HepG2 (cell line): ENCODE measurements around the gene ZFYVE27. TPM values are rescaled to one million over a fixed set of nuclear protein-coding genes. Genes with fewer than 3 reads are reported as not detected.
A peak's percentile ranks its signal among the peaks of the same experiment; 100 is the strongest.

Experiments
- CHD2 ChIP-seq: IDR thresholded peaks from 2 replicates; pipeline ENCODE4 v1.6.1; 2011; ENCODE audit warnings: low read depth, low read length, improper control_type of control experiment
- E2F5 ChIP-seq: sonication (generic); formaldehyde crosslinking; conservative IDR thresholded peaks from 2 replicates; pipeline ENCODE4 v1.4.0; 2020; ENCODE audit warnings: missing genetic modification reagents
- HOXA7 ChIP-seq: sonication (generic); formaldehyde crosslinking; IDR thresholded peaks from 2 replicates; pipeline ENCODE4 v1.8.1; 2022; ENCODE audit warnings: mild to moderate bottlenecking, missing genetic modification reagents, moderate library complexity
- MTA1 ChIP-seq: sonication (generic); formaldehyde crosslinking; IDR thresholded peaks from 2 replicates; pipeline ENCODE4 v1.4.0; 2020; ENCODE audit warnings: missing genetic modification reagents, mild to moderate bottlenecking, borderline replicate concordance
- MTF1 ChIP-seq: sonication (generic); formaldehyde crosslinking; IDR thresholded peaks from 2 replicates; pipeline ENCODE4 v1.5.0; 2020; ENCODE audit warnings: missing genetic modification reagents
- NCOA2 ChIP-seq: sonication (generic); formaldehyde crosslinking; IDR thresholded peaks from 2 replicates; pipeline ENCODE4 v1.8.0; 2022; ENCODE audit warnings: inconsistent platforms
- NFE2L2 ChIP-seq: fragments of 150-350 bp; IDR thresholded peaks from 2 replicates; pipeline ENCODE4 v1.6.1; 2014; ENCODE audit warnings: low read length
- TFE3 ChIP-seq: IDR thresholded peaks from 2 replicates; pipeline ENCODE4 v1.6.1; 2016
- THRA ChIP-seq: sonication (generic); formaldehyde crosslinking; IDR thresholded peaks from 2 replicates; pipeline ENCODE4 v1.4.0; 2020; ENCODE audit warnings: missing genetic modification reagents, borderline replicate concordance
- ZNF160 ChIP-seq: sonication (generic); formaldehyde crosslinking; IDR thresholded peaks from 2 replicates; pipeline ENCODE4 v1.8.0; 2022; ENCODE audit warnings: mild to moderate bottlenecking, inconsistent platforms, missing genetic modification reagents
- ZNF24 ChIP-seq: fragments of 450-650 bp; IDR thresholded peaks from 2 replicates; pipeline ENCODE4 v1.6.1; 2017; ENCODE audit warnings: antibody characterized with exemption, mild to moderate bottlenecking
- ZNF512B ChIP-seq: sonication (generic); formaldehyde crosslinking; IDR thresholded peaks from 2 replicates; pipeline ENCODE4 v1.5.1; 2020; ENCODE audit warnings: missing genetic modification reagents, mild to moderate bottlenecking, borderline replicate concordance
- ZNF556 ChIP-seq: sonication (generic); formaldehyde crosslinking; IDR thresholded peaks from 2 replicates; pipeline ENCODE4 v1.4.0; 2020; ENCODE audit warnings: mild to moderate bottlenecking, missing genetic modification reagents, borderline replicate concordance
- ZNF777 ChIP-seq: sonication (generic); formaldehyde crosslinking; IDR thresholded peaks from 2 replicates; pipeline ENCODE4 v1.4.0; 2020; ENCODE audit warnings: missing genetic modification reagents
- polyA plus RNA-seq, 8 experiments: library from polyadenylated mRNA; depleted of rRNA in 3 of 8; stranded (reverse) in 7 of 8; unstranded in 1 of 8; fragments of >200 nt; fragmentation: Illumina TruSeq in 4 of 8; extraction: Trizol in 4 of 8; gene quantifications; 2 replicates each; pipeline versions ENCODE4 v1.2.1 to v1.2.3, GENCODE V29; 2011 to 2016; ENCODE audit warnings: low read depth in 4 of 8, missing spikeins in 1 of 8, mixed read lengths in 1 of 8; ENCODE audit not compliant: insufficient read depth in 1 of 8
- total RNA-seq, 5 experiments: library from RNA; depleted of rRNA; stranded (reverse); fragments of >200 nt; fragmentation: Illumina TruSeq; extraction: Trizol; gene quantifications; 2 replicates each; pipeline ENCODE4 v1.2.3, GENCODE V29; 2016; ENCODE audit warnings: low read depth in 1 of 5
- TF ChIP-seq, protein P1 (sequence below): sonication (generic); formaldehyde crosslinking; IDR thresholded peaks from 2 replicates; pipeline ENCODE4 v1.5.0; 2020; ENCODE audit warnings: missing genetic modification reagents
- TF ChIP-seq, protein P2 (sequence below): fragments of 450-650 bp; IDR thresholded peaks from 2 replicates; pipeline ENCODE4 v1.6.1; 2017; ENCODE audit warnings: mild to moderate bottlenecking
- TF ChIP-seq, protein P3 (sequence below): sonication (generic); formaldehyde crosslinking; IDR thresholded peaks from 2 replicates; pipeline ENCODE4 v1.5.0; 2020; ENCODE audit warnings: missing genetic modification reagents, mild to moderate bottlenecking, borderline replicate concordance

ZFYVE27 gene
- total and polyA plus RNA-seq, 2 of the 13 experiments (the other 11 are each of a cell fraction or from before 2014, with no cell fraction given): 19.7 to 20.5 TPM

- TF ChIP-seq, protein P1, sequence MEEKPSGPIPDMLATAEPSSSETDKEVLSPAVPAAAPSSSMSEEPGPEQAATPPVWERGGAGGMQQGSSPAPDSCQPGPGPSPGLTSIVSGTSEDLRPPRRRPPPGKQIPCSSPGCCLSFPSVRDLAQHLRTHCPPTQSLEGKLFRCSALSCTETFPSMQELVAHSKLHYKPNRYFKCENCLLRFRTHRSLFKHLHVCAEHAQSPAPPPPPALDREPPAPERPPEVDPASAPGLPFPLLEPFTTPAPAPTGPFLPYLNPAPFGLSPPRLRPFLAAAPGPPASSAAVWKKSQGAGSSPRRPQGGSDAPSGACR (CRISPR knock-in tag): no peak
- TF ChIP-seq HOXA7 (CRISPR knock-in tag) (no peak), ZNF777 (CRISPR knock-in tag) (no peak), ZNF160 (CRISPR knock-in tag) (no peak), E2F5 (CRISPR knock-in tag) (no peak), ZNF556 (CRISPR knock-in tag) (peak; percentile 67; the same call in 1 of the 2 replicates), THRA (CRISPR knock-in tag) (peak; percentile 98; the same call in 1 of the 2 replicates), MTA1 (CRISPR knock-in tag) (peak; percentile 76; the same call in 1 of the 2 replicates), ZNF24 (no peak), TFE3 (0 out of 2 replicates have a peak, but pooled peaks have one; percentile 44), CHD2 (no peak), MTF1 (CRISPR knock-in tag) (no peak), NCOA2 (CRISPR knock-in tag) (peak; percentile 53; the same call in 1 of the 2 replicates), NFE2L2 (no peak), ZNF512B (CRISPR knock-in tag) (no peak)
- TF ChIP-seq, protein P2, sequence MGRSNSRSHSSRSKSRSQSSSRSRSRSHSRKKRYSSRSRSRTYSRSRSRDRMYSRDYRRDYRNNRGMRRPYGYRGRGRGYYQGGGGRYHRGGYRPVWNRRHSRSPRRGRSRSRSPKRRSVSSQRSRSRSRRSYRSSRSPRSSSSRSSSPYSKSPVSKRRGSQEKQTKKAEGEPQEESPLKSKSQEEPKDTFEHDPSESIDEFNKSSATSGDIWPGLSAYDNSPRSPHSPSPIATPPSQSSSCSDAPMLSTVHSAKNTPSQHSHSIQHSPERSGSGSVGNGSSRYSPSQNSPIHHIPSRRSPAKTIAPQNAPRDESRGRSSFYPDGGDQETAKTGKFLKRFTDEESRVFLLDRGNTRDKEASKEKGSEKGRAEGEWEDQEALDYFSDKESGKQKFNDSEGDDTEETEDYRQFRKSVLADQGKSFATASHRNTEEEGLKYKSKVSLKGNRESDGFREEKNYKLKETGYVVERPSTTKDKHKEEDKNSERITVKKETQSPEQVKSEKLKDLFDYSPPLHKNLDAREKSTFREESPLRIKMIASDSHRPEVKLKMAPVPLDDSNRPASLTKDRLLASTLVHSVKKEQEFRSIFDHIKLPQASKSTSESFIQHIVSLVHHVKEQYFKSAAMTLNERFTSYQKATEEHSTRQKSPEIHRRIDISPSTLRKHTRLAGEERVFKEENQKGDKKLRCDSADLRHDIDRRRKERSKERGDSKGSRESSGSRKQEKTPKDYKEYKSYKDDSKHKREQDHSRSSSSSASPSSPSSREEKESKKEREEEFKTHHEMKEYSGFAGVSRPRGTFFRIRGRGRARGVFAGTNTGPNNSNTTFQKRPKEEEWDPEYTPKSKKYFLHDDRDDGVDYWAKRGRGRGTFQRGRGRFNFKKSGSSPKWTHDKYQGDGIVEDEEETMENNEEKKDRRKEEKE: no peak
- TF ChIP-seq, protein P3, sequence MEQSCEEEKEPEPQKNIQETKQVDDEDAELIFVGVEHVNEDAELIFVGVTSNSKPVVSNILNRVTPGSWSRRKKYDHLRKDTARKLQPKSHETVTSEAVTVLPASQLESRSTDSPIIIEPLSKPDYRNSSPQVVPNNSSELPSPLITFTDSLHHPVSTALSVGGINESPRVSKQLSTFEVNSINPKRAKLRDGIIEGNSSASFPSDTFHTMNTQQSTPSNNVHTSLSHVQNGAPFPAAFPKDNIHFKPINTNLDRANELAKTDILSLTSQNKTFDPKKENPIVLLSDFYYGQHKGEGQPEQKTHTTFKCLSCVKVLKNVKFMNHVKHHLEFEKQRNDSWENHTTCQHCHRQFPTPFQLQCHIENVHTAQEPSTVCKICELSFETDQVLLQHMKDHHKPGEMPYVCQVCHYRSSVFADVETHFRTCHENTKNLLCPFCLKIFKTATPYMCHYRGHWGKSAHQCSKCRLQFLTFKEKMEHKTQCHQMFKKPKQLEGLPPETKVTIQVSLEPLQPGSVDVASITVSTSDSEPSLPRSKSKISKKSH (CRISPR knock-in tag): no peak; the same call in 1 of the 2 replicates
Measured at GRCh38 chr10:97707134-97707861, 29.6 kb upstream of the ZFYVE27 start (continued).
